ENCODE data around the gene CMAS. TPM values are rescaled to one million over a fixed set of nuclear protein-coding genes. Genes with fewer than 3 reads are reported as not detected.

The CMAS gene
- total RNA-seq, 1 donor = 20.6 TPM

DNA sequence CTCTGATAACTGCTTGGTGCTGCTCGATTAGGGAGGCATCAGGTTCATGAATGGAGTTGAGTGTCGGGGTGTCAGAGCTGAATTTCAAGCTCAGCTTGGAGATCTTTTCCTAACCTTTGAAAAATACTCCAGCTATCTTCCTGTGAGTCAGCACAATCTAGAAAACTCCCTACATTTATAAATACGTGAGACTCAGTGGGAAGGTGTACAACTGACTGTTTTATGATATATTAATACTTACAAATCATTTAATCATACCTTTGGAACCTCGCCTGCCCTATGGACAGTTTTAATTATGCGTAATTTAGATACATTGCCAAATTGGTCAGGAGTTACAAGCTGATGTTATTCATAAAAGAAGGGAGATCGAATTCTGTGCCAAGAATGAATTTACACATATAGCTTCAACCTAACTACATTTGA lies 961 bp downstream of the CMAS start:
- Histone ChIP-seq H3K79me2 (ENCODE audit: insufficient read depth, low read length) (peaks cover 55% of the 10 kb centered on the region), H3K36me3 (ENCODE audit: insufficient read depth, low read length) (no peaks in the 10 kb centered on the region), H3K9me3 (ENCODE audit: low read depth, low read length) (no peaks in the 10 kb centered on the region), H4K20me1 (ENCODE audit: insufficient read depth, low read length) (peaks cover 4% of the 10 kb centered on the region), H3K4me3 (ENCODE audit: insufficient read depth, low read length) (peak overlapping the region; percentile 94), H2AFZ (ENCODE audit: low read length) (peak overlapping the region; percentile 92), H3K27me3 (ENCODE audit: insufficient read depth, low read length) (no peaks in the 10 kb centered on the region), H3K4me2 (ENCODE audit: insufficient read depth, low read length) (peak overlapping the region; percentile 97), H3K4me1 (ENCODE audit: insufficient read depth, low read length) (peaks cover 21% of the 10 kb centered on the region), H3K27ac (ENCODE audit: low read depth, low read length) (peak overlapping the region; percentile 65)
- DNase-seq (ENCODE audit: insufficient read length, low spot score, missing footprints) = peak; percentile 63
- TF ChIP-seq, protein P1, sequence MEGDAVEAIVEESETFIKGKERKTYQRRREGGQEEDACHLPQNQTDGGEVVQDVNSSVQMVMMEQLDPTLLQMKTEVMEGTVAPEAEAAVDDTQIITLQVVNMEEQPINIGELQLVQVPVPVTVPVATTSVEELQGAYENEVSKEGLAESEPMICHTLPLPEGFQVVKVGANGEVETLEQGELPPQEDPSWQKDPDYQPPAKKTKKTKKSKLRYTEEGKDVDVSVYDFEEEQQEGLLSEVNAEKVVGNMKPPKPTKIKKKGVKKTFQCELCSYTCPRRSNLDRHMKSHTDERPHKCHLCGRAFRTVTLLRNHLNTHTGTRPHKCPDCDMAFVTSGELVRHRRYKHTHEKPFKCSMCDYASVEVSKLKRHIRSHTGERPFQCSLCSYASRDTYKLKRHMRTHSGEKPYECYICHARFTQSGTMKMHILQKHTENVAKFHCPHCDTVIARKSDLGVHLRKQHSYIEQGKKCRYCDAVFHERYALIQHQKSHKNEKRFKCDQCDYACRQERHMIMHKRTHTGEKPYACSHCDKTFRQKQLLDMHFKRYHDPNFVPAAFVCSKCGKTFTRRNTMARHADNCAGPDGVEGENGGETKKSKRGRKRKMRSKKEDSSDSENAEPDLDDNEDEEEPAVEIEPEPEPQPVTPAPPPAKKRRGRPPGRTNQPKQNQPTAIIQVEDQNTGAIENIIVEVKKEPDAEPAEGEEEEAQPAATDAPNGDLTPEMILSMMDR (IDR thresholded peaks at IDR 0.05; ENCODE audit: extremely low read depth, low read depth, low read length) = no peak

DNA sequence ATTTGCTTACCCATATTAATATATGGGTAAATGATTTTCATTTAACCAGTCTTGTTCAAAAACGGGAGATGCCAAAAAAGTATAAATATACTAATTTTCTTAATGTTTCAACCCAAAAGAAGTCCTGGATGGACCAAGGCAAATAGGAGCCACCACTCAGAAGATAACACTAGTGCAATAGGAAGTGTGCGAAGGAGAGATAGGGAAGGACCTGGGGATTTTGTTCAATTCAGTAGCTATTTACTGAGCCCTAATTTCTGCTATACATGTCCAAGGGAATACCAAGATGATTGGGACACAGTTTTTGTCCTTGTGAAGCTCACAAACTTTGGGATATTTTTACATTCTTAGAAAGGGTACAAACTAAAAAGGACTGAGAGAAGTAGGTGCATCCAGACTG lies 1.5 kb downstream of the CMAS start:
- Histone ChIP-seq H3K27ac (ENCODE audit: low read depth, low read length) (no peak overlapping the region), H2AFZ (ENCODE audit: low read length) (no peak overlapping the region), H3K79me2 (ENCODE audit: insufficient read depth, low read length) (peaks cover 60% of the 10 kb centered on the region), H4K20me1 (ENCODE audit: insufficient read depth, low read length) (peaks cover 4% of the 10 kb centered on the region), H3K9me3 (ENCODE audit: low read depth, low read length) (no peaks in the 10 kb centered on the region), H3K36me3 (ENCODE audit: insufficient read depth, low read length) (no peaks in the 10 kb centered on the region), H3K27me3 (ENCODE audit: insufficient read depth, low read length) (no peaks in the 10 kb centered on the region), H3K4me1 (ENCODE audit: insufficient read depth, low read length) (peaks cover 17% of the 10 kb centered on the region), H3K4me2 (ENCODE audit: insufficient read depth, low read length) (peak overlapping the region; percentile 97), H3K4me3 (ENCODE audit: insufficient read depth, low read length) (no peak overlapping the region)
- TF ChIP-seq, protein P1 (IDR thresholded peaks at IDR 0.05; ENCODE audit: extremely low read depth, low read depth, low read length) = no peak
- DNase-seq (ENCODE audit: insufficient read length, low spot score, missing footprints) = no peak

DNA sequence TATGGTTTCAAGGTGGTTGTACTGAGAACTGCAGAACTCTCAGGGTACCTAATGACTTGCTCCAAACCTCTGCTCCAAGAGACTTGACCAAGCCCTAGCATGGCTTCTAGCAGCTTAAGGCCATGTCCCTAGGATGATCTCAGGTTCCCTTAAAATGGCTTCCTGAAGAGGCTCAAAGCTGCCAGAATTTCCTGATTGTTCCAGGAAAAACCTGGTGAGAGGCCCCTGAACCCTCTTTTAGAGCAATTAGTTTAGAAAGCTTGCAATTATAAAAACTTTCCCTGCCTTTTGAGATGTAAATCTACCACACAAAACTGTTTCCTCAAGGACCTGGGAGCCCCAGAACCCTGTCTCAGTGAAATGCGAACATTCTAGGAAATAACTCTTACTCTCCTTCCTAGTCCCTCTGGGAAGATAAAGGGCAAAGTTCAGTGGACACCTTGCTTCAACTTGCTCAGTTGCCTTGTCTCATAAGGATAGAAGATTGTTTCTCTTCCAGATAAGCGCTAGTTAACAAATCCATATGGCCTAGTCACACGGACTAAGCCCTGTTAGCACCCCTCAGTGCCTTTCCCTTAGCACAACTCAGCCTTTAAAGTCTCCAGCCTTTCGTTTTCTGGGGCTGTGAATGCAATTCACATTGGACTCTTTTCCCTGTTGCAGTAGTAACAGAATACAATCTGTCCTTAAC lies 2.5 kb downstream of the CMAS start:
- Histone ChIP-seq H4K20me1 (ENCODE audit: insufficient read depth, low read length) (peaks cover 4% of the 10 kb centered on the region), H3K27ac (ENCODE audit: low read depth, low read length) (no peak overlapping the region), H3K9me3 (ENCODE audit: low read depth, low read length) (no peaks in the 10 kb centered on the region), H3K4me2 (ENCODE audit: insufficient read depth, low read length) (no peak overlapping the region), H3K27me3 (ENCODE audit: insufficient read depth, low read length) (no peaks in the 10 kb centered on the region), H3K4me3 (ENCODE audit: insufficient read depth, low read length) (no peak overlapping the region), H3K4me1 (ENCODE audit: insufficient read depth, low read length) (peaks cover 9% of the 10 kb centered on the region), H3K79me2 (ENCODE audit: insufficient read depth, low read length) (peaks cover 67% of the 10 kb centered on the region), H3K36me3 (ENCODE audit: insufficient read depth, low read length) (peaks cover 3% of the 10 kb centered on the region), H2AFZ (ENCODE audit: low read length) (no peak overlapping the region)
- no peak for DNase-seq (ENCODE audit: insufficient read length, low spot score, missing footprints)
- TF ChIP-seq, protein P1 (IDR thresholded peaks at IDR 0.05; ENCODE audit: extremely low read depth, low read depth, low read length) = no peak

DNA sequence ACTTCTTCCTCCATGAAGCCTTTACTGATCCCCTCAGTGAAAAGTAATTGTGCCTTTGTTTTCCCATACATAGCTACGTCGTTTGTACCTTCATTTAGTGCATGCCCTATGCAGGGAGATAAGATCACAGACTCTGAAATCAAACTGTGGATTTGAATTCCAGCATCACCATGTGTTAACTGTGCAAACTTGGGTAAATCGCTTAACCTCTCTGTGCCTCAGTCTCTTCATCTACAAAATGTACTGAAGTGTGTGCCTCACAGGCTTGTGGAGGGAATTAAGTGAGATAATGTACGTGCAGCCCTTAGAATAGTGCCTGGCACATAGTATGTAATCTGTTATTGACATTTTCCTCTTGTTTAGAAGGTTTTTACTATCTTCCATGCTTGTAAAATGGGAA lies 4.1 kb downstream of the CMAS start:
- Histone ChIP-seq H3K36me3 (ENCODE audit: insufficient read depth, low read length) (peaks cover 3% of the 10 kb centered on the region), H3K79me2 (ENCODE audit: insufficient read depth, low read length) (peaks cover 71% of the 10 kb centered on the region), H4K20me1 (ENCODE audit: insufficient read depth, low read length) (peaks cover 4% of the 10 kb centered on the region), H3K27ac (ENCODE audit: low read depth, low read length) (no peak overlapping the region), H3K9me3 (ENCODE audit: low read depth, low read length) (no peaks in the 10 kb centered on the region), H3K4me3 (ENCODE audit: insufficient read depth, low read length) (no peak overlapping the region), H2AFZ (ENCODE audit: low read length) (no peak overlapping the region), H3K27me3 (ENCODE audit: insufficient read depth, low read length) (no peaks in the 10 kb centered on the region), H3K4me2 (ENCODE audit: insufficient read depth, low read length) (no peak overlapping the region), H3K4me1 (ENCODE audit: insufficient read depth, low read length) (peaks cover 8% of the 10 kb centered on the region)
- TF ChIP-seq, protein P1 (IDR thresholded peaks at IDR 0.05; ENCODE audit: extremely low read depth, low read depth, low read length) = no peak
- DNase-seq (ENCODE audit: insufficient read length, low spot score, missing footprints) = no peak
